Large intestine (tissue), 3 donors: ENCODE measurements around the gene PAQR9. TPM values are rescaled to one million over a fixed set of nuclear protein-coding genes. Genes with fewer than 3 reads are reported as not detected.

Experiments
- DNase-seq, 2 donors: peaks; one replicate each; pipeline versions ENCODE4 v3.0.0 to v3.0.0-alpha.2; 2013
- H3K27ac ChIP-seq: one replicate; pipeline ENCODE4 v1.5.1; 2013; ENCODE audit warnings: low read length
- H3K27me3 ChIP-seq: 2 replicates; pipeline ENCODE4 v1.6.1; 2013; ENCODE audit warnings: low read length; ENCODE audit not compliant: control insufficient read depth, insufficient read depth
- H3K36me3 ChIP-seq: 2 replicates; pipeline ENCODE4 v1.6.1; 2013; ENCODE audit warnings: low read length; ENCODE audit not compliant: control insufficient read depth, insufficient read depth
- H3K4me1 ChIP-seq: one replicate; pipeline ENCODE4 v1.6.1; 2013; ENCODE audit warnings: low read length; ENCODE audit not compliant: control insufficient read depth, insufficient read depth
- H3K4me3 ChIP-seq: one replicate; pipeline ENCODE4 v1.5.1; 2013; ENCODE audit warnings: low read length
- H3K9me3 ChIP-seq: one replicate; pipeline ENCODE4 v1.6.1; 2013; ENCODE audit warnings: mild to moderate bottlenecking, low read depth, low read length, moderate library complexity; ENCODE audit not compliant: control insufficient read depth
- WGBS: methylation state at CpG from one replicate; pipeline ENCODE4 v1.1.5; 2013; ENCODE audit warnings: low lambda C conversion rate; ENCODE audit not compliant: insufficient coverage; 5-methylcytosine and 5-hydroxymethylcytosine counted together
- polyA plus RNA-seq: library from polyadenylated mRNA; unstranded; fragments of 120-200 nt; gene quantifications from one replicate; pipeline ENCODE4 v1.2.1, GENCODE V29; 2013

The PAQR9 gene
- polyA plus RNA-seq, 1 donor: 0.13 TPM

- H3K27me3 ChIP-seq: peaks cover 41% of the 10 kb centered on the region
- peaks cover under 1% of the 10 kb centered on the region for H3K9me3 ChIP-seq
- no peaks in the 10 kb centered on the region for H3K4me1 ChIP-seq
- no peak overlapping the region for H3K27ac ChIP-seq
- H3K36me3 ChIP-seq: no peaks in the 10 kb centered on the region
- 100% methylated on average over 3 of the region's 8 CpGs for WGBS
- H3K4me3 ChIP-seq: no peak overlapping the region
- DNase-seq: no peak
Observed at GRCh38 chr3:142952272-142953193, 10.9 kb downstream of the PAQR9 start.

- Histone ChIP-seq H3K4me1 (no peaks in the 10 kb centered on the region), H3K27ac (no peak overlapping the region), H3K9me3 (peaks cover 5% of the 10 kb centered on the region), H3K27me3 (peaks cover 45% of the 10 kb centered on the region), H3K36me3 (no peaks in the 10 kb centered on the region), H3K4me3 (no peak overlapping the region)
- no peak for DNase-seq
- WGBS: no CpG with 5 or more reads among the region's 2 CpGs
Observed at GRCh38 chr3:142951794-142952193, 11.7 kb downstream of the PAQR9 start.

- WGBS: no CpG with 5 or more reads among the region's 1 CpG
- H3K9me3 ChIP-seq: peaks cover 5% of the 10 kb centered on the region
- no peak for DNase-seq
- H3K27ac ChIP-seq: no peak overlapping the region
- H3K27me3 ChIP-seq: peaks cover 49% of the 10 kb centered on the region
- H3K4me3 ChIP-seq: no peak overlapping the region
- no peaks in the 10 kb centered on the region for H3K36me3 ChIP-seq
- no peaks in the 10 kb centered on the region for H3K4me1 ChIP-seq
Observed at GRCh38 chr3:142950972-142951371, 12.5 kb downstream of the PAQR9 start.

GRCh38 chr3:142947799-142948575, 15.5 kb downstream of the PAQR9 start:
- 100% methylated on average over 1 of the region's 13 CpGs for WGBS
- Histone ChIP-seq H3K9me3 (peaks cover 5% of the 10 kb centered on the region), H3K27me3 (peaks cover 49% of the 10 kb centered on the region), H3K4me3 (no peak overlapping the region), H3K27ac (no peak overlapping the region), H3K4me1 (no peaks in the 10 kb centered on the region), H3K36me3 (no peaks in the 10 kb centered on the region)
- DNase-seq: no peak

- peaks cover 5% of the 10 kb centered on the region for H3K9me3 ChIP-seq
- no peak for DNase-seq
- H3K27me3 ChIP-seq: peaks cover 46% of the 10 kb centered on the region
- H3K4me1 ChIP-seq: no peaks in the 10 kb centered on the region
- no peak overlapping the region for H3K27ac ChIP-seq
- no peaks in the 10 kb centered on the region for H3K36me3 ChIP-seq
- H3K4me3 ChIP-seq: no peak overlapping the region
- no CpG with 5 or more reads among the region's 35 CpGs for WGBS
Observed at GRCh38 chr3:142947352-142947751, 16.1 kb downstream of the PAQR9 start.

- no peak overlapping the region for H3K27ac ChIP-seq
- peaks cover 46% of the 10 kb centered on the region for H3K27me3 ChIP-seq
- WGBS: 0% methylated on average over 1 of the region's 8 CpGs
- peaks cover 5% of the 10 kb centered on the region for H3K9me3 ChIP-seq
- no peak for DNase-seq
- no peaks in the 10 kb centered on the region for H3K4me1 ChIP-seq
- H3K4me3 ChIP-seq: no peak overlapping the region
- H3K36me3 ChIP-seq: no peaks in the 10 kb centered on the region
Observed at GRCh38 chr3:142946861-142947260, 16.6 kb downstream of the PAQR9 start.

GRCh38 chr3:142945023-142945422, 18.5 kb downstream of the PAQR9 start:
- Histone ChIP-seq H3K4me3 (no peak overlapping the region), H3K9me3 (peaks cover 5% of the 10 kb centered on the region), H3K36me3 (no peaks in the 10 kb centered on the region), H3K27me3 (peaks cover 40% of the 10 kb centered on the region), H3K4me1 (no peaks in the 10 kb centered on the region), H3K27ac (no peak overlapping the region)
- no CpG with 5 or more reads among the region's 4 CpGs for WGBS
- DNase-seq: no peak

GRCh38 chr3:142944342-142944741, 19.1 kb downstream of the PAQR9 start:
- 73% methylated on average over 3 of the region's 4 CpGs for WGBS
- no peak for DNase-seq
- H3K27ac ChIP-seq: no peak overlapping the region
- no peak overlapping the region for H3K4me3 ChIP-seq
- H3K4me1 ChIP-seq: no peaks in the 10 kb centered on the region
- H3K9me3 ChIP-seq: peaks cover 5% of the 10 kb centered on the region
- H3K27me3 ChIP-seq: peaks cover 37% of the 10 kb centered on the region
- H3K36me3 ChIP-seq: no peaks in the 10 kb centered on the region

GRCh38 chr3:142943870-142944269, 19.6 kb downstream of the PAQR9 start:
- no peak overlapping the region for H3K27ac ChIP-seq

GRCh38 chr3:142943349-142943748, 20.1 kb downstream of the PAQR9 start:
- no peak for DNase-seq
- no peaks in the 10 kb centered on the region for H3K36me3 ChIP-seq
- WGBS: no CpG with 5 or more reads among the region's 1 CpG
- peaks cover 33% of the 10 kb centered on the region for H3K27me3 ChIP-seq
- no peak overlapping the region for H3K27ac ChIP-seq
- H3K4me1 ChIP-seq: no peaks in the 10 kb centered on the region
- peaks cover 5% of the 10 kb centered on the region for H3K9me3 ChIP-seq
- H3K4me3 ChIP-seq: no peak overlapping the region

More at GRCh38 chr3:142943870-142944269, 19.6 kb downstream of the PAQR9 start:
- no peak overlapping the region for H3K4me3 ChIP-seq
- DNase-seq: no peak
- H3K27me3 ChIP-seq: peaks cover 37% of the 10 kb centered on the region
- no peaks in the 10 kb centered on the region for H3K36me3 ChIP-seq
- no peaks in the 10 kb centered on the region for H3K4me1 ChIP-seq
- H3K9me3 ChIP-seq: peaks cover 5% of the 10 kb centered on the region
